HG03442 (cell line): ENCODE measurements around the gene FAM177B.
A peak's percentile ranks its signal among the peaks of the same experiment; 100 is the strongest.

ENCODE experiments used
- ATAC-seq: cut with Tn5 transposase; IDR thresholded peaks from one replicate; pipeline ENCODE4 v1.9.1; 2021; ENCODE audit warnings: mild to moderate bottlenecking, moderate library complexity; ENCODE audit not compliant: unreplicated experiment

The FAM177B gene

GRCh38 chr1:222784916-222785315, 47.9 kb downstream of the FAM177B start:
- ATAC-seq: no peak

- no peak for ATAC-seq
Observed at GRCh38 chr1:222785529-222785928, 48.5 kb downstream of the FAM177B start.

- ATAC-seq: no peak
Observed at GRCh38 chr1:222786121-222786520, 49.1 kb downstream of the FAM177B start.

GRCh38 chr1:222787729-222788128, 50.7 kb downstream of the FAM177B start:
- ATAC-seq: no peak

- peak; percentile 51 for ATAC-seq
Observed at GRCh38 chr1:222788402-222789156, 51.6 kb downstream of the FAM177B start.

DNA sequence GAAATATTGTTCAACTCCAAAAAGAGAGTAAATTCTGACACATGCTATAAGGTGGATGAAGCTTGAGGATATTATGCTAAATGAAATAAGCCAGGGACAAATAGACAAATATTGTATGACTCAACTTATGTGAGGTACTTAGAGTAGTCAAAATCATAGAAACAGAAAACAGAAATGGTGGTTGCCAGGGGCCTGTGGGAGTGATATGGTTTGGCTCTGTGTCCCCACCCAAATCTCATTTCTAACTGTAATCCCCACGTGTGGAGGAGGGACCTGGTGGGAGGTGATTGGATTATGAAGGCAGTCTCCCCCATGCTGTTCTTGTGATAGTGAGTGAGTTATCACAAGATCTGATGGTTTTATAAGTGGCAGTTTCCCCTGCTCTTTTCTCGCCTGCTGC, 53.1 kb downstream of the FAM177B start:
- ATAC-seq: no peak

DNA sequence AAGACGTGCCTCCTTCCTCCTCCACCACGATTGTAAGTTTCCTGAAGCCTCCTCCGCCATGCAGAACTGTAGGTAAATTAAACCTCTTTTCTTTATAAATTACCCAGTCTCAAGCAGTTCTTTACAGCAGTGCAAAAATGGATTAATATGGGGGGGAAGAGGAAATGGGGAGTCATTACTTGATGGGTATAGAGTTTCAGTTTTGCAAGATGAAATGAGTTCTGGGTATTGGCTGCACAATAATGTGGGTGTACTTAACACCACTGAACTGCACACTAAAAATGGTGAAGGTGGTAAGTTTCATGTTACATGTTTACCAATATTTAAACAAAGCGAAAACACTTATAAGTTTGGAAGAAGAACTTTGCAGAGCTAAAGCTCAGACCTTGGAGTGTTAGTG, 53.5 kb downstream of the FAM177B start:
- no peak for ATAC-seq

GRCh38 chr1:222791006-222791710, 54.2 kb downstream of the FAM177B start:
- ATAC-seq: no peak

DNA sequence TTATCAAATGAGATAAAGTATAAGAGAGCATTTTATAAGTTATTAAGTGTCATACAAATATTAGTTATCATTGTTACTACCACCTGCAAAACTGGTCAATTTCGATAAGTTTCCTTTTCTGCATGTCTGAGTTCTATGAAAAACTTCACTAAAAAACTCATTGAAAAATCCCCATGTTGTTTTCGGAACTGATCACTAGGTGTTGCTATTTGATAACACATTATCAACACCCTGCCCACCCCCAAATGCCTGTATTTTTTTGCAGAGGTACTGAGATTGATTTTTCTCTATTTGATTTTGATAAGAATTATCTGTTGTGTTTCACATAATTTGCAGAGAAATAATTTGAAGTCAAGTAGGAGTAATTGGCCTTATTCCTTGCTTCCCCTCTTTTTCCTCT, 55.7 kb downstream of the FAM177B start:
- no peak for ATAC-seq

DNA sequence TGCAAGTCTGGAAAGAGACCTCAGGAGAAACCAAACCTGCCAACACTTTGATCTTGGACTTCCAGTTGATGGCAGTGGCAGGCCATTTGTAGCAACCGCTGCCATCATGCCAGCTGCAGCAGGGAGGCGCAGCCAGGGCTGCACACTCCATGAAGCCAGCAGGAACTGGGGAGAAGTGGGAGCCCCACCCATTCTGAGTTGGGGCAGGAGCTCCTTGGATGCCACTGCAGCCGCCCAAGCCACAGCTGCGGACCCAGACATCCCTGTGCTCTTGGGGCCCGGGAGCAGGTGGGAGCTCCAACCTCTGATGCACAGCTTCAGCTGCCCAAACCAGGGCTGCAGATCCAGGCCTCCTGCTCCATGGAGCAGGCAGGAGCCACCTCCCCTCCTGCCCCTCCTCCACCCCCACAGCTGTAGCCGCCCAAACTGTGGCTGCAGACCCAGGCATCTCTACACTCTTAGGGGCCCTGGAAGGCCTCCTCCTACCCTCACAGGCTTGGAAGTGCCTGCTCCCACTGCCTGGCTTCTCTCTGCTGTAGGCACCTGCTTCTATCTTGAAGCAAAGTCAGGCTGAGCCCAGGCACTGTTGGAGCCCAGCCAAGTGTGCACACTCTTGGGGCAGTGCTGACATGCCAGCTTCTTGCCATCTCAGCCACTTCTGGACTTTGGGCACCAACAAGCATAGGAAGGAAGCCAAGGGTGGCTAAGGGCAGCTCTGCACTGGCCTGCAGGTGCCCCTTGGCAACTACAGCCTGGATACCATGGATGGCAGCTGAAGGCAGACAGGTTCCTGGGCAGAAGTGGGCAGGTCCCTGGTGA, 57.9 kb downstream of the FAM177B start:
- no peak for ATAC-seq

GRCh38 chr1:222798116-222798515, 61.1 kb downstream of the FAM177B start:
- peak; percentile 55 for ATAC-seq

DNA sequence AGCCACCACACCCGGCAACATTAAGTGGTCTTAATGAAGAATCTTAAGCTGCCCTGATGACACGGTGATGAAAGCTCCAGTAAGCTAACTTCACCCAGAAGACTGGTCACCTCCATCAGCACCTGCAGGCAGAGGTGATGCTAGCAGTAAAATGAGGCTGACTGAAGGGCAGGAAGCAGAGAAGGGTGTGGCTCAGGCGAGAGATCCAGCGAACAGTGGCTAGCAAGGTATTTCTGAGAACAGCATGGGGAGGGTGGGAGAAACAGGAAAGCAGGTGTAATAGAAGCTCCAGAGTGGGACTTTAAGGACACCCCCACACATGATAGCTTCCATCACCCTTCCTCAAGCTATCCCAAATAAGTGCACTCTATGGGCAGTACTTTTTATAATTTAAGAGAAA, 62.0 kb downstream of the FAM177B start:
- no peak for ATAC-seq
